Activated CD8-positive, alpha-beta memory T cell treated with anti-CD3 and anti-CD28 coated beads, Interleukin-2, amount 10 ng/mL, durations not matched to agents 7 days and 5 days (primary cell): ENCODE measurements around the gene SPAM1. TPM values are rescaled to one million over a fixed set of nuclear protein-coding genes. Genes with fewer than 3 reads are reported as not detected.
"Not testable (repeated sequence)": the region's sequence is repeated elsewhere in the genome, so short reads cannot be mapped to it uniquely, and the experiment has no call there.

Experiments used
- ATAC-seq: fragments of 150-1000 bp; cut with Tn5 transposase; one replicate; pipeline ENCODE4 v1.10.0; 2021; ENCODE audit warnings: moderate library complexity
- CTCF ChIA-PET: fragments of 350-600 bp; sonication (Branson Sonifier 250); formaldehyde crosslinking; loops from one replicate; lab custom pipeline; 2021; ENCODE audit warnings: antibody characterized with exemption; lab: Charles Lee
- DNase-seq: peaks from one replicate; pipeline ENCODE4 v3.0.0-alpha.2; 2020
- H3K27ac Mint-ChIP-seq: one replicate; pipeline ENCODE4 v1.8.0; 2021; ENCODE audit warnings: mild to moderate bottlenecking, mixed read lengths
- H3K27me3 Mint-ChIP-seq: one replicate; pipeline ENCODE4 v1.8.0; 2021; ENCODE audit warnings: mixed read lengths
- H3K36me3 Mint-ChIP-seq: one replicate; pipeline ENCODE4 v1.8.0; 2021; ENCODE audit warnings: mild to moderate bottlenecking, mixed read lengths
- H3K4me1 Mint-ChIP-seq: one replicate; pipeline ENCODE4 v1.8.0; 2021; ENCODE audit warnings: mixed read lengths
- H3K4me3 Mint-ChIP-seq: one replicate; pipeline ENCODE4 v1.8.0; 2021; ENCODE audit warnings: mild to moderate bottlenecking, moderate library complexity, mixed read lengths
- H3K9me3 Mint-ChIP-seq: one replicate; pipeline ENCODE4 v1.8.0; 2022; ENCODE audit warnings: low read depth, mixed read lengths
- total RNA-seq, 2 experiments: library from RNA; stranded (reverse); gene quantifications; one replicate each; pipeline ENCODE4 v1.2.3, GENCODE V29; 2021

Gene SPAM1
- total RNA-seq, 2 experiments from 2014 or later, result not detected

DNA sequence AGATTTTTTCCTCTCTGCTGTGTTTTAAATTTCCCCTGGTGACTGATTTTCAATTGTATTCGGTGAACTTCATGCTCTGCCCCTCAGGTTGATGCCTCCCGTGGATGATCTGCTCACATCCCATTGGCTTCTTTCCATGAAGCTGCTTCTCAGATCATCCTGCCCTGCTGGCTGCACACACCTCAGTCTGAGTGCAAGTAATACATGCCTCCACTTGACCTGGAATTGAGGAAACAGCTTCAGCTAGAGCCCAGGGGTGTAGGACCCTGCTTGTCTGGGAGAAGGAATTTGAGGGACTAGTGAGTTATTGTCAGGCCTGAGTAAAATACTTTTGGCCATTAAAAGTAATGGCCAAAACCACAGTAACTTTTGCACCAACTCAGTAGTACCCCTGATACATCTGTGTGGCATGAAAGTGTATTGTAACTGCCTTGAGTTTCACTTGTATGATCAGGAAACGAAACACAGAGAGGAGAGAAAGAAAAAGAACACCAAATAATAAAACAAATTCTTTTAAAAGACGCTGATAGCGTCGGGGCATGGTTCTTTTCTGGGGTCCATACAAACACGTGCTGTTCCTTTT lies 49.4 kb downstream of the SPAM1 start:
- Mint-ChIP-seq H3K36me3 (no peaks in the 10 kb centered on the region), H3K4me1 (no peaks in the 10 kb centered on the region), H3K27ac (no peak overlapping the region), H3K27me3 (no peaks in the 10 kb centered on the region), H3K4me3 (no peak overlapping the region), H3K9me3 (no peaks in the 10 kb centered on the region)
- no peak for ATAC-seq
- DNase-seq, result no peak
- CTCF ChIA-PET, result no interaction called here

DNA sequence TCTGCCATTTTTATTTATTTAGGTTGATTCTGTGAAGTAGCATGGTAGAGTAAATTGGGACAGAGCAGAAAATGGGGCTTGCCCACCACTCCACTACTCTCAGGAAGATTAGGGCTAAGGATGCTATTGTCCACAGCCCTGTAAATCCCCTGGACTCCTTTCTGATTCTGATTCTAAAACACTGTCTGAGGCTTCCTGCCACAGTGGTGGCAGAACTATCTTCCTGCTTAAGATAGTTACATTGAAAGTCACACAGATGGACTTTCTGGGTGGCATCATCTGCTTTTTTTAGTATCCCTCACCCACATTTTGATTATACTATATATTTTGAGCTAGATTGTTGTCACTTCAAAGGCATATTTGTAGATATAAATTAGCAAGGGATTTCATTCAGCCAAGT lies 50.0 kb downstream of the SPAM1 start:
- H3K27me3 Mint-ChIP-seq, result no peaks in the 10 kb centered on the region
- H3K9me3 Mint-ChIP-seq, result no peaks in the 10 kb centered on the region
- no peak overlapping the region for H3K4me3 Mint-ChIP-seq
- H3K4me1 Mint-ChIP-seq, result no peaks in the 10 kb centered on the region
- CTCF ChIA-PET, result no interaction called here
- H3K27ac Mint-ChIP-seq, result no peak overlapping the region
- DNase-seq (no peak), ATAC-seq (no peak)
- no peaks in the 10 kb centered on the region for H3K36me3 Mint-ChIP-seq

DNA sequence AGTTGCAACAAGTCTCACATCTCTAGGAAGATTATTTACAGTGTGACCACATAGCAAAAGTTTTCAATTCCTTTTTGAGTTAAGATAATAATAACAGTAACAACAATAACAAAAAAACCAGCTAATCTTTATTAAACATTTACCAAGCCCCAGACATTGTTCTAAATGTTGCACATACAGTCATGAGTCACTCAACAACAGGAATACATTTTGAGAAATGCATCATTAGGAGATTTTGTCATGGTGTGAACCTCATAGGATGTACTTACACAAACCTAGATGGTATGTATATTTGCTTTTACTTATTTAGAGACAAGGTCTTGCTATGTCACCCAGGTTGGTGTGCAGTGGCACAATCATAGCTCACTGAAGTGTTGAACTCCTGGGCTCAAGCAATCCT lies 52.0 kb downstream of the SPAM1 start:
- Mint-ChIP-seq H3K9me3 (no peaks in the 10 kb centered on the region), H3K27ac (no peak overlapping the region), H3K4me1 (no peaks in the 10 kb centered on the region), H3K27me3 (no peaks in the 10 kb centered on the region), H3K4me3 (no peak overlapping the region), H3K36me3 (no peaks in the 10 kb centered on the region)
- CTCF ChIA-PET, result no interaction called here
- no peak for ATAC-seq
- DNase-seq, result no peak

DNA sequence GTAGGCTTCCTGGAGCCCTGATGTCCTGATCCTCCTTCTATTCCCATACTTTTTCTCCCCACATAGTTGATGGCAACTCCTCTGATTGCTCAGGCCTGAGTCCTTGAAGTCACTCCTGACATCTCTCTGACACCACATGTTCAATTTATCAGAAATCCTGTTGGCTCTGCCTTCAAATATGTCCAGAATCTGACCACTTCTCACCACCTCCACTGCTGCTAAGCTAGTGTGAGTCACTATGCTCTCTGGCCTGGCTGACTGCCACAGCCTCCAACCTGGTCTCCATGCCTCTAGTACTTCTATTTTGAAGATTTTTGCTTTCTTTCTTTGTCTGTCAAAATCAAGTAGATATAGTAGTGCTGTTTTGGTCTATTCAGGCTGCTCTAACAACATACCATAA lies 54.8 kb downstream of the SPAM1 start:
- H3K27ac Mint-ChIP-seq, result no peak overlapping the region
- CTCF ChIA-PET, result no interaction called here
- H3K36me3 Mint-ChIP-seq, result no peaks in the 10 kb centered on the region
- ATAC-seq, result no peak
- no peaks in the 10 kb centered on the region for H3K4me1 Mint-ChIP-seq
- no peak overlapping the region for H3K4me3 Mint-ChIP-seq
- no peak for DNase-seq
- no peaks in the 10 kb centered on the region for H3K9me3 Mint-ChIP-seq
- no peaks in the 10 kb centered on the region for H3K27me3 Mint-ChIP-seq

DNA sequence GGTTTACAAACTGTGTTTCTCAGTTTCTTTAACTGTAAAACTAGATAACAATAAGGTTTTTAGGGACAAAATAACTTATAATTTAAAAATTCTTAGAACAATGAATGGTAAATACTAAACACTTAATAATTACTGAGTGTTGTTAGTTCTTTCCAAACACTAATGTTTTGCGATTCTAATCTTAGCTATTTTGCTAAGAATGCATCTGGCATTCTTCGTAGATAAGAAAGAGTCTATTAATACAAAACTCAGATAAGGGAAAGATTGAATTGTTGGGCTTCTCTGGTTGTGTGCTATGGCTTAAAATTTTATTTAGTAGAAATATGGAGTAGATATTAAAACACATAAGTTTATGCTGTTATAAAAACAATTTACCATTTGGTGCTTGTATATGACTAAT lies 62.4 kb downstream of the SPAM1 start:
- H3K9me3 Mint-ChIP-seq, result no peaks in the 10 kb centered on the region
- ATAC-seq (no peak), DNase-seq (no peak)
- no peaks in the 10 kb centered on the region for H3K27me3 Mint-ChIP-seq
- H3K36me3 Mint-ChIP-seq, result no peaks in the 10 kb centered on the region
- no peaks in the 10 kb centered on the region for H3K4me1 Mint-ChIP-seq
- no peak overlapping the region for H3K27ac Mint-ChIP-seq
- CTCF ChIA-PET, result no interaction called here
- no peak overlapping the region for H3K4me3 Mint-ChIP-seq

DNA sequence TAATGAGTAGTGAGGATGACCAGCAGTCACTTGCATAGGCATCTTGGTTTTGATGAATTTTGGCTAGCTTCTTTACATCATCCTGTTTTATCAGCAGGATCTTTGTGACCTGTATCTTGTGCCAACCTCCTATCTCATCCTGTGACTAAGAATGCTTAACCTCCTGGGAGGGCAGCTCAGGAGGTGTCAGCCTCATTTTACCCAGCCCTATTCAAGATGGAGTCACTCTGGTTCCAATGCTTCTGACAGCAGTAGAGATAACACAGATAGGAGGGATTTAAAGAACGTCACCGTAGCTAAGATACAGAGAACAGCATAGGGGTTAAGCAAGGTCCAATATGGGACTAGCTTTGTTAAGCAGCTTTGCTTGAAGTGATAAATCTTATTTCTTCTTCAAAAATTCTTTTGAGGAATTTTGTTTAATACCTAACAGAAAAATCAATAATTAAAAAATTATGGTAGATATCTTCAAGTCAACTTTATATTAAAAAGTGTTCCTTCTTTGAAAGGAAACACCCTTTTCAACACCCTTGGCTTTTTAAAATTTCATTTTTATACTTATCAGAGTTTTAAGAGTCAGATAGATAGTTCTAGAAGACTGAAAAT lies 68.0 kb downstream of the SPAM1 start:
- DNase-seq, result no peak
- no peak overlapping the region for H3K4me3 Mint-ChIP-seq
- H3K27me3 Mint-ChIP-seq, result no peaks in the 10 kb centered on the region
- no peak overlapping the region for H3K27ac Mint-ChIP-seq
- H3K9me3 Mint-ChIP-seq, result no peaks in the 10 kb centered on the region
- H3K4me1 Mint-ChIP-seq, result no peaks in the 10 kb centered on the region
- no peaks in the 10 kb centered on the region for H3K36me3 Mint-ChIP-seq
- ATAC-seq, result no peak
- CTCF ChIA-PET, result no interaction called here

DNA sequence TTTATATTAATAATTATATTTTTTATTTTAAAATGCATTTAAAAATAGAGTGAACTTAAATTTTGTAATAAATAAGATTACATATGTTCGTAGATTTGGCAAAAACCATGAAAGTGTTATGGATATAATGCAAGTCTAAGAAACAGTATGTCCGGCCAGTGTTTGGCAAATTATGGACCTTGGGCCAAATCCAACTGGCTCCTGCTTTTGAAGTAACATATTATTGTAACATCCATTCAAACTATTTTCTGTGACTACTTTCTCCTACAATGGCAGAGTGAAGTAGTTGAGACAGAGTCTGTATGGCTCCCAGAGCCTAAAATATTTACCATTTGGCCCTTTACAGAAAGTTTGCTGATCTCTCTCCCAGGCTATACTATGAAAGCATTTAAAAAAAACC lies 69.0 kb downstream of the SPAM1 start:
- no peak for ATAC-seq

DNA sequence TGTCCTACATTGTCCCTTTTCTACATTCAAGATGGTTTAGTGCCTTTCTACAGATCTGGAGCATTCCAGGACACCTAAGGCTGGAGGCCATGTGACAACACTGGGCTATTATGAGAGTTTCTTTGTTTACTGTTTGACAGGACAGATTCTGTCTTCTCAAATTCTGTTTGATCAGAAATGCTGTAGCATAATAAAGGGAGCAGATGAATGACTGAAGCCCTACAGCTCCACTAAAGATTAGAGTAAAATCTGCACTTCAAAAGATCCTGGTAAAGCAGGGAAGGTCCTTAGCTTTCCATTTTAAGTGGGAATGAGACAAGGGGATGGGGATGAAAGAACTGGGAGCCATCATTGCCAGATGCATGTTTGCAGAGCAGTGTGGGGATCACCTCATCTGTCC lies 69.4 kb downstream of the SPAM1 start:
- no peak for ATAC-seq
- H3K36me3 Mint-ChIP-seq, result no peaks in the 10 kb centered on the region
- no peaks in the 10 kb centered on the region for H3K9me3 Mint-ChIP-seq
- DNase-seq, result no peak
- CTCF ChIA-PET, result no interaction called here
- H3K27me3 Mint-ChIP-seq, result no peaks in the 10 kb centered on the region
- no peak overlapping the region for H3K27ac Mint-ChIP-seq
- no peaks in the 10 kb centered on the region for H3K4me1 Mint-ChIP-seq
- no peak overlapping the region for H3K4me3 Mint-ChIP-seq

More for the DNA sequence above, 69.0 kb downstream of the SPAM1 start:
- Mint-ChIP-seq H3K4me3 (no peak overlapping the region), H3K4me1 (no peaks in the 10 kb centered on the region), H3K27me3 (no peaks in the 10 kb centered on the region), H3K9me3 (no peaks in the 10 kb centered on the region), H3K36me3 (no peaks in the 10 kb centered on the region), H3K27ac (no peak overlapping the region)
- DNase-seq, result no peak
- CTCF ChIA-PET, result no interaction called here

DNA sequence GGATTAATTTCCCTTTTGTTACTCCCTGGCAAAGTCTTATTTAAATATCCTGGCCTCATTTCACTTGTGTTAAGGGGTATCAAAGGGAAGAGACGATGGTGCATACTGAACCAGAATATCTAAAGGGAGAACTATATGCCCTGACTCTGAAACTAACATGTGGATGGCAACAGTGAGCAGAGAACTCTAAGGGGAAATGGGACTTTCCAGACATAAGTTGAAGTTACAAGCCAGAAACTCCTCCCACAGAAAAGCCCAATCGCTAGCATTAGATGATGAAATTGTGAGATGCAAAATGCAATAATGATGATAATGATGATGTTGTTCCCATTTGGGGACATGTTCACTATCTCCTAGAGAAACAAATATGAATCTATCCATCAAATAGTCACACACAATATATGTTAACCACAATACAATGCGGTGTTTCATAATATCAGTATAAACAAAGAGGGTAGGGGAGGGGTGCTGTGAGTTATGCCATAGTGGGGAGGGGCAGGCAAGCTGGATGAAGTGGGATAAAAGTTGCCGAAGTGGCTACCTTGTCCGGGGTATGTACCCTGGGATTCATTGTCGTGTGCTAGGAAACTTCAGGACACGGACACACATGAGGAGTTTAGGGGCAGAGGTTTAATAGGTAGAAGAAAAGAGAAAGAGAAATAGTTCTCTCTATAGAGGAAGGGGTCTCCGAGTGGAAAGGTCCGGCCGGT lies 70.7 kb downstream of the SPAM1 start:
- DNase-seq (no peak), ATAC-seq (no peak)
- H3K9me3 Mint-ChIP-seq, result no peaks in the 10 kb centered on the region
- H3K27me3 Mint-ChIP-seq, result no peaks in the 10 kb centered on the region
- CTCF ChIA-PET, result no interaction called here
- H3K27ac Mint-ChIP-seq, result no peak overlapping the region
- no peak overlapping the region for H3K4me3 Mint-ChIP-seq
- no peaks in the 10 kb centered on the region for H3K36me3 Mint-ChIP-seq
- H3K4me1 Mint-ChIP-seq, result no peaks in the 10 kb centered on the region

DNA sequence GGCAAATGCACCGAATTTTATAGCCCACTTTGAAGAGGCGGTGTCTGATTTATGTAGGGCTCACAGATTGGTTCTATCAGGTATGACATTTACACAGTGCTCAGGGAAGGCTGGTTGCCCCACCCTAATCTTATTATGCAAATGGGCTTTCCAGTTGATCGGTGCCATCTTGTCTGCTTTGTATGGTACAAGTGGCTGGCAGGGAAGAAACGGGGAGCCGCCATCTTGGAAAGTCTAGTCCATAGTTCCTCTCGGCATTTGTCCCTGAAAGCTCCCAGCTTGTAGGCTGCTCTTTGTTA lies 71.2 kb downstream of the SPAM1 start:
- CTCF ChIA-PET, result no interaction called here

DNA sequence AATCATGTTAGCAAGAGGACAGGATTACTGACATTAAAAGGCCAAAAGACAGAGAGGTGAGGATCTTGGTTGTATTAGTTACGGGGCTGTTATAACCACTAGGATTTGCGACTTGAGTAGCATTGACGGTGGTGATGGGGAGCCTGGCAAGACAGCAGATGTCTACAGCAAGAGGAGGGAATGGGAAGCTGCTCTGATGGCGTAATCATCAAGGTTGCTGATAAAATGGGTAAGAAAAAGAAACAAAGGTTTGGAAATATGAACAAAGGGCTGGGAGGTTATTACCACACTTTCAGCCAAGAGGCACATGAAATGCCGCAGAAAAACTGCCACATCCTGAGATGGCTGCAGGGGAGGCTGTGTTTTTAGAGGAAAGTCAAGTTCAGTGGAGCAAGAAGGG lies 73.9 kb downstream of the SPAM1 start:
- Mint-ChIP-seq H3K27ac (no peak overlapping the region), H3K4me3 (no peak overlapping the region), H3K9me3 (peaks cover 5% of the 10 kb centered on the region), H3K36me3 (no peaks in the 10 kb centered on the region), H3K4me1 (no peaks in the 10 kb centered on the region), H3K27me3 (no peaks in the 10 kb centered on the region)
- ATAC-seq (no peak), DNase-seq (no peak)
- CTCF ChIA-PET, result no interaction called here

More for the DNA sequence above, 71.2 kb downstream of the SPAM1 start:
- no peak overlapping the region for H3K27ac Mint-ChIP-seq
- no peaks in the 10 kb centered on the region for H3K36me3 Mint-ChIP-seq
- no peaks in the 10 kb centered on the region for H3K9me3 Mint-ChIP-seq
- DNase-seq, result no peak
- H3K4me1 Mint-ChIP-seq, result no peaks in the 10 kb centered on the region
- ATAC-seq, result no peak
- H3K4me3 Mint-ChIP-seq, result no peak overlapping the region
- no peaks in the 10 kb centered on the region for H3K27me3 Mint-ChIP-seq

DNA sequence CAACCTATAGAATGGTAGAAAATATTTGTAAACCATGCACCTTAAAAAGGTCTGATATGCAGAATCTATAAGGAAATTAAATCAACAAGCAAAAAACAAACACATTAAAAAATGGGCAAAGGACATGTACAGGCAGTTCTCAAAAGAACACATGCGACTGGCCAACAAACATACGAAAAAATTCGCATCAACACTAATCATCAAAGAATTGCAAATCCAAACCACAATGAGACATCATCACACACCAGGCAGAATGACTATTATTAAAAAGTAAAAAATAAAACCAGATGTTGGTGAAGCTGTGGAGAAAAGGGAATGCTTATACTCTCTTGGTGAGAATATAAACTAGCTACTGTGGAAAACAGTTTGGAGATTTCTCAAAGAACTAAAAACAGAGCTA lies 74.7 kb downstream of the SPAM1 start:
- CTCF ChIA-PET, result no interaction called here
- DNase-seq (no peak), ATAC-seq (no peak)
- no peaks in the 10 kb centered on the region for H3K4me1 Mint-ChIP-seq
- no peak overlapping the region for H3K27ac Mint-ChIP-seq
- peaks cover 5% of the 10 kb centered on the region for H3K9me3 Mint-ChIP-seq
- H3K36me3 Mint-ChIP-seq, result no peaks in the 10 kb centered on the region
- H3K27me3 Mint-ChIP-seq, result no peaks in the 10 kb centered on the region
- H3K4me3 Mint-ChIP-seq, result no peak overlapping the region

DNA sequence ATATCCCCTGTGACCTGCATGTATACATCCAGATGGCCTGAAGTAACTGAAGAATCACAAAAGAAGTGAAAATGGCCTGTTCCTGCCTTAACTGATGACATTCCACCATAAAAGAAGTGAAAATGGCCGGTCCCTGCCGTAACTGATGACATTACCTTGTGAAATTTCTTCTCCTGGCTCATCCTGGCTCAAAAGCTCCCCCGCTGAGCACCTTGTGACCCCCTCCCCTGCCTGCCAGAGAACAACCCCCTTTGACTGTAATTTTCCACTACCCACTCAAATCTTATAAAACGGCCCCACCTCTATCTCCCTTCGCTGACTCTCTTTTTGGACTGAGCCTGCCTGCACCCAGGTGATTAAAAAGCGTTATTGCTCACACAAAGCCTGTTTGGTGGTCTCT lies 83.3 kb downstream of the SPAM1 start:
- H3K27ac Mint-ChIP-seq, ATAC-seq, H3K27me3 Mint-ChIP-seq, H3K4me3 Mint-ChIP-seq, H3K36me3 Mint-ChIP-seq, CTCF ChIA-PET, H3K9me3 Mint-ChIP-seq, H3K4me1 Mint-ChIP-seq, DNase-seq: not testable (repeated sequence)

DNA sequence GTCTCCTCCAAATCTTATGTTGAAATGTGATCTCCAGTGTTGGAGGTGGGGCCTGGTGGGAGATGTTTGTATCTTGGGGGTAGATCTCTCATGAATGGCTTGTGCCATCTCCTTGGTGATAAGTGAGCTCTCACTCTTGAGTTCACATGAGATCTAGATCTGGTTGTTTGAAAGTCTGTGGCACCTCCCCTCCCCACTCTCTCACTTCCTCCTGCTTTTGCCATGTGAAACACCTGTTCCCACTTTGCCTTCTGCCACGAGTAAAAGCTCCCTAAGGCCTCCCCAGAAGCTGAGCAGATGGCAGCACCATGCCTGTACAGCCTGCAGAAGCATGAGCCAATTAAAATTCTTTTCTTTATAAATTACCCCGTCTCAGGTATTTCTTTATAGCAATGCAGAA lies 84.3 kb downstream of the SPAM1 start:
- CTCF ChIA-PET, result no interaction called here
- Mint-ChIP-seq H3K27ac (no peak overlapping the region), H3K9me3 (no peaks in the 10 kb centered on the region), H3K36me3 (no peaks in the 10 kb centered on the region), H3K4me1 (no peaks in the 10 kb centered on the region), H3K27me3 (no peaks in the 10 kb centered on the region), H3K4me3 (no peak overlapping the region)
- DNase-seq (no peak), ATAC-seq (no peak)
